Esophagus muscularis mucosa (tissue), 4 donors: ENCODE results near the gene HELZ.

ENCODE experiments used
- EP300 ChIP-seq: sonication (generic); formaldehyde crosslinking; IDR thresholded peaks from one replicate; pipeline ENCODE4 v1.6.1; 2017; ENCODE audit warnings: antibody characterized with exemption
- POLR2A ChIP-seq: fragments of 450-650 bp; IDR thresholded peaks from one replicate; pipeline ENCODE4 v1.6.1; 2017; ENCODE audit warnings: antibody characterized with exemption, moderate library complexity, mild to moderate bottlenecking, low read depth
- POLR2AphosphoS5 ChIP-seq, 2 donors: sonication (generic); formaldehyde crosslinking; IDR thresholded peaks; one replicate each; pipeline ENCODE4 v1.6.1; 2017; ENCODE audit warnings: antibody characterized with exemption in 2 of 2
- TF ChIP-seq, protein P1 (sequence below), 3 experiments: fragments of 200-600 bp in 2 of 3; fragments of 450-650 bp in 1 of 3; sonication (generic) in 2 of 3; IDR thresholded peaks; one replicate each; pipeline ENCODE4 v1.5.1; 2017 to 2019; ENCODE audit warnings: antibody characterized with exemption in 3 of 3, mild to moderate bottlenecking in 2 of 3, moderate library complexity in 1 of 3

GRCh38 chr17:67092291-67092690 lies 152.7 kb downstream of the HELZ start:
- TF ChIP-seq, protein P1, sequence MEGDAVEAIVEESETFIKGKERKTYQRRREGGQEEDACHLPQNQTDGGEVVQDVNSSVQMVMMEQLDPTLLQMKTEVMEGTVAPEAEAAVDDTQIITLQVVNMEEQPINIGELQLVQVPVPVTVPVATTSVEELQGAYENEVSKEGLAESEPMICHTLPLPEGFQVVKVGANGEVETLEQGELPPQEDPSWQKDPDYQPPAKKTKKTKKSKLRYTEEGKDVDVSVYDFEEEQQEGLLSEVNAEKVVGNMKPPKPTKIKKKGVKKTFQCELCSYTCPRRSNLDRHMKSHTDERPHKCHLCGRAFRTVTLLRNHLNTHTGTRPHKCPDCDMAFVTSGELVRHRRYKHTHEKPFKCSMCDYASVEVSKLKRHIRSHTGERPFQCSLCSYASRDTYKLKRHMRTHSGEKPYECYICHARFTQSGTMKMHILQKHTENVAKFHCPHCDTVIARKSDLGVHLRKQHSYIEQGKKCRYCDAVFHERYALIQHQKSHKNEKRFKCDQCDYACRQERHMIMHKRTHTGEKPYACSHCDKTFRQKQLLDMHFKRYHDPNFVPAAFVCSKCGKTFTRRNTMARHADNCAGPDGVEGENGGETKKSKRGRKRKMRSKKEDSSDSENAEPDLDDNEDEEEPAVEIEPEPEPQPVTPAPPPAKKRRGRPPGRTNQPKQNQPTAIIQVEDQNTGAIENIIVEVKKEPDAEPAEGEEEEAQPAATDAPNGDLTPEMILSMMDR (IDR thresholded peaks at IDR 0.05): no peak
- TF ChIP-seq POLR2A: no peak
- no peak for TF ChIP-seq POLR2AphosphoS5 (IDR thresholded peaks at IDR 0.05)
- TF ChIP-seq EP300: no peak
